Keratinocyte (primary cell): ENCODE results near the gene NDUFAF2.

Source experiments
- EZH2 ChIP-seq: IDR thresholded peaks from one replicate; pipeline ENCODE4 v1.6.1; 2012; ENCODE audit warnings: inconsistent platforms, mild to moderate bottlenecking, low read length, moderate library complexity
- TF ChIP-seq, protein P1 (sequence below), 3 experiments: IDR thresholded peaks in 1 of 3; conservative IDR thresholded peaks in 1 of 3; optimal IDR thresholded peaks in 1 of 3; 2 replicates in 2 of 3; 3 replicates in 1 of 3; pipeline versions ENCODE3 to v1.5.1; 2011; ENCODE audit warnings: low read length in 3 of 3, mild to moderate bottlenecking in 3 of 3, moderate library complexity in 2 of 3, control low read depth in 1 of 3, inconsistent platforms in 1 of 3; ENCODE audit not compliant: insufficient read depth in 2 of 3; ENCODE audit errors: extremely low read depth in 1 of 3

DNA sequence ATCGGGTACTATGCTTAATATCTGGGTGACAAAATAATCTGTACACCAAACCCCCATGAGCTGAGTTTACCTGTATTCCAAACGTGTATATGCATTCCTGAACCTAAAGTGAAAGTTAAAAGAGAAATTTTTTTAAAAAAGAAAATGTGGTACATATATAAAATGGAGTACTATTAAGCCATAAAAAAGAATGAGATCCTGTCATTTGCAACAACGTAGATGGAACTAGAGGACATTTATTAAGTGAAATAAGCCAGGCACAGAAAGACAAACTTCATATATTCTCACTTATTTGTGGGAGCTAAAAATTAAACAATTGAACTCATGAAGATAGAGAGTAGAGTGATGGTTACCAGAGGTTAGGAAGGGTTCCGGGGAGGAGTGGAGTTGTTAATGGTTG, 44.8 kb downstream of the NDUFAF2 start:
- TF ChIP-seq, protein P1, sequence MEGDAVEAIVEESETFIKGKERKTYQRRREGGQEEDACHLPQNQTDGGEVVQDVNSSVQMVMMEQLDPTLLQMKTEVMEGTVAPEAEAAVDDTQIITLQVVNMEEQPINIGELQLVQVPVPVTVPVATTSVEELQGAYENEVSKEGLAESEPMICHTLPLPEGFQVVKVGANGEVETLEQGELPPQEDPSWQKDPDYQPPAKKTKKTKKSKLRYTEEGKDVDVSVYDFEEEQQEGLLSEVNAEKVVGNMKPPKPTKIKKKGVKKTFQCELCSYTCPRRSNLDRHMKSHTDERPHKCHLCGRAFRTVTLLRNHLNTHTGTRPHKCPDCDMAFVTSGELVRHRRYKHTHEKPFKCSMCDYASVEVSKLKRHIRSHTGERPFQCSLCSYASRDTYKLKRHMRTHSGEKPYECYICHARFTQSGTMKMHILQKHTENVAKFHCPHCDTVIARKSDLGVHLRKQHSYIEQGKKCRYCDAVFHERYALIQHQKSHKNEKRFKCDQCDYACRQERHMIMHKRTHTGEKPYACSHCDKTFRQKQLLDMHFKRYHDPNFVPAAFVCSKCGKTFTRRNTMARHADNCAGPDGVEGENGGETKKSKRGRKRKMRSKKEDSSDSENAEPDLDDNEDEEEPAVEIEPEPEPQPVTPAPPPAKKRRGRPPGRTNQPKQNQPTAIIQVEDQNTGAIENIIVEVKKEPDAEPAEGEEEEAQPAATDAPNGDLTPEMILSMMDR (optimal IDR thresholded peaks at IDR 0.05 in 1 of 3, IDR thresholded peaks at IDR 0.05 in 1 of 3, conservative IDR thresholded peaks at IDR 0.05 in 1 of 3; ENCODE audit: extremely low read depth in 1 of 3, insufficient read depth in 2 of 3, low read length in 3 of 3), result no peak
- no peak for TF ChIP-seq EZH2
